ENCODE results near the gene PUS7.
"Not testable (repeated sequence)": the region's sequence is repeated elsewhere in the genome, so short reads cannot be mapped to it uniquely, and the experiment has no call there.

DNA sequence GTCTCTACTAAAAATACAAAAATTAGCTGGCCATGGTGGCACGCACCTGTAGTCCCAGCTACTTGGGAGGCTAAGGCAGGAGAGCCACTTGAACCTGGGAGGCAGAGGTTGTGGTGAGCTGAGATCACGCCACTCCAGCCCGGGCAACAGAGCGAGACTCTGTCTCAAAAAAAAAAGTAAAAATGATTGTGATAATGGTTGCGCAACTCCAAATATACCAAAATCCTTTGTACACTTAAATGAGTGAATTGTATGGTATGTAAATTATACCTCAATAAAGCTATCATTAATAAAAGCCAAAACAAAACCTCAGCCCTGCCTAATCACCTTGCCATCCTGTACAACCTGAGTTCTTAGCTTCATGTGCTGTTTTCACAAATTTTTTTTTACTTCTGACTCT is 71.2 kb downstream of the PUS7 start:
- TF ChIP-seq FOXM1 (IDR thresholded peaks at IDR 0.05; ENCODE audit: borderline replicate concordance, low read depth); NFIC (IDR thresholded peaks at IDR 0.05); EP300 (IDR thresholded peaks at IDR 0.05; ENCODE audit: borderline replicate concordance); YY1 (IDR thresholded peaks at IDR 0.05; ENCODE audit: low read depth): not testable (repeated sequence)
- TF ChIP-seq, protein P1, sequence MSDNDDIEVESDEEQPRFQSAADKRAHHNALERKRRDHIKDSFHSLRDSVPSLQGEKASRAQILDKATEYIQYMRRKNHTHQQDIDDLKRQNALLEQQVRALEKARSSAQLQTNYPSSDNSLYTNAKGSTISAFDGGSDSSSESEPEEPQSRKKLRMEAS (IDR thresholded peaks at IDR 0.05), result not testable (repeated sequence)
- TF ChIP-seq, protein P2, sequence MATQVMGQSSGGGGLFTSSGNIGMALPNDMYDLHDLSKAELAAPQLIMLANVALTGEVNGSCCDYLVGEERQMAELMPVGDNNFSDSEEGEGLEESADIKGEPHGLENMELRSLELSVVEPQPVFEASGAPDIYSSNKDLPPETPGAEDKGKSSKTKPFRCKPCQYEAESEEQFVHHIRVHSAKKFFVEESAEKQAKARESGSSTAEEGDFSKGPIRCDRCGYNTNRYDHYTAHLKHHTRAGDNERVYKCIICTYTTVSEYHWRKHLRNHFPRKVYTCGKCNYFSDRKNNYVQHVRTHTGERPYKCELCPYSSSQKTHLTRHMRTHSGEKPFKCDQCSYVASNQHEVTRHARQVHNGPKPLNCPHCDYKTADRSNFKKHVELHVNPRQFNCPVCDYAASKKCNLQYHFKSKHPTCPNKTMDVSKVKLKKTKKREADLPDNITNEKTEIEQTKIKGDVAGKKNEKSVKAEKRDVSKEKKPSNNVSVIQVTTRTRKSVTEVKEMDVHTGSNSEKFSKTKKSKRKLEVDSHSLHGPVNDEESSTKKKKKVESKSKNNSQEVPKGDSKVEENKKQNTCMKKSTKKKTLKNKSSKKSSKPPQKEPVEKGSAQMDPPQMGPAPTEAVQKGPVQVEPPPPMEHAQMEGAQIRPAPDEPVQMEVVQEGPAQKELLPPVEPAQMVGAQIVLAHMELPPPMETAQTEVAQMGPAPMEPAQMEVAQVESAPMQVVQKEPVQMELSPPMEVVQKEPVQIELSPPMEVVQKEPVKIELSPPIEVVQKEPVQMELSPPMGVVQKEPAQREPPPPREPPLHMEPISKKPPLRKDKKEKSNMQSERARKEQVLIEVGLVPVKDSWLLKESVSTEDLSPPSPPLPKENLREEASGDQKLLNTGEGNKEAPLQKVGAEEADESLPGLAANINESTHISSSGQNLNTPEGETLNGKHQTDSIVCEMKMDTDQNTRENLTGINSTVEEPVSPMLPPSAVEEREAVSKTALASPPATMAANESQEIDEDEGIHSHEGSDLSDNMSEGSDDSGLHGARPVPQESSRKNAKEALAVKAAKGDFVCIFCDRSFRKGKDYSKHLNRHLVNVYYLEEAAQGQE (IDR thresholded peaks at IDR 0.05; ENCODE audit: low read depth), result not testable (repeated sequence)

Data from Ishikawa (cell line).